ENCODE measurements around the gene TRMT10C.

Gene TRMT10C

GRCh38 chr3:101561630-101562328 lies at the start of gene TRMT10C:
Gene TRMT10C, plus strand, starts transcription at chr3:101561868. Its CDS starts 2,914 bp downstream, at chr3:101564782.
- H3K4me1 ChIP-seq (ENCODE audit: control insufficient read depth, low read depth, low read length), result peaks cover 6% of the 10 kb centered on the region
- H3K27ac ChIP-seq (ENCODE audit: low read length), result peak within 1 kb of the TSS; percentile 94
- H3K4me3 ChIP-seq (ENCODE audit: low read length), result peak within 1 kb of the TSS; percentile 99
- no peaks in the 10 kb centered on the region for H3K9me3 ChIP-seq (ENCODE audit: control insufficient read depth, low read depth, low read length)
- peak within 1 kb of the TSS; percentile 96 for H3K9ac ChIP-seq (ENCODE audit: low read length)
- H3K27me3 ChIP-seq (ENCODE audit: control insufficient read depth, insufficient read depth, low read length), result peaks cover 4% of the 10 kb centered on the region
- peaks cover 21% of the 10 kb centered on the region for H3K36me3 ChIP-seq (ENCODE audit: control insufficient read depth, low read depth, low read length)

- Histone ChIP-seq H3K36me3 (ENCODE audit: control insufficient read depth, low read depth, low read length) (no peaks in the 10 kb centered on the region), H3K4me1 (ENCODE audit: control insufficient read depth, low read depth, low read length) (peaks cover under 1% of the 10 kb centered on the region), H3K9ac (ENCODE audit: low read length) (peak overlapping the region; percentile 78), H3K9me3 (ENCODE audit: control insufficient read depth, low read depth, low read length) (no peaks in the 10 kb centered on the region), H3K27ac (ENCODE audit: low read length) (no peak overlapping the region), H3K4me3 (ENCODE audit: low read length) (peak overlapping the region; percentile 80), H3K27me3 (ENCODE audit: control insufficient read depth, insufficient read depth, low read length) (no peaks in the 10 kb centered on the region)
Measured at GRCh38 chr3:101512396-101512645, 49.3 kb upstream of the TRMT10C start.

GRCh38 chr3:101512646-101513418 lies 48.8 kb upstream of the TRMT10C start, which contains the start of gene SENP7:
Gene SENP7, minus strand, starts transcription at chr3:101513212. Its CDS starts 82 bp downstream, at chr3:101513130.
- Histone ChIP-seq H3K4me3 (ENCODE audit: low read length) (peak within 1 kb of the TSS; percentile 80), H3K36me3 (ENCODE audit: control insufficient read depth, low read depth, low read length) (no peaks in the 10 kb centered on the region), H3K9me3 (ENCODE audit: control insufficient read depth, low read depth, low read length) (no peaks in the 10 kb centered on the region), H3K27ac (ENCODE audit: low read length) (peak within 1 kb of the TSS; percentile 76), H3K9ac (ENCODE audit: low read length) (peak within 1 kb of the TSS; percentile 78), H3K27me3 (ENCODE audit: control insufficient read depth, insufficient read depth, low read length) (no peaks in the 10 kb centered on the region), H3K4me1 (ENCODE audit: control insufficient read depth, low read depth, low read length) (peaks cover 3% of the 10 kb centered on the region)

- Histone ChIP-seq H3K4me1 (ENCODE audit: control insufficient read depth, low read depth, low read length) (peaks cover 3% of the 10 kb centered on the region), H3K27me3 (ENCODE audit: control insufficient read depth, insufficient read depth, low read length) (no peaks in the 10 kb centered on the region), H3K9me3 (ENCODE audit: control insufficient read depth, low read depth, low read length) (no peaks in the 10 kb centered on the region), H3K36me3 (ENCODE audit: control insufficient read depth, low read depth, low read length) (no peaks in the 10 kb centered on the region), H3K4me3 (ENCODE audit: low read length) (peak overlapping the region; percentile 80), H3K27ac (ENCODE audit: low read length) (peak overlapping the region; percentile 76), H3K9ac (ENCODE audit: low read length) (peak overlapping the region; percentile 78)
Measured at GRCh38 chr3:101513419-101513986, 48.2 kb upstream of the TRMT10C start.

GRCh38 chr3:101518421-101518871 lies 43.2 kb upstream of the TRMT10C start:
- Histone ChIP-seq H3K9ac (ENCODE audit: low read length) (no peak overlapping the region), H3K36me3 (ENCODE audit: control insufficient read depth, low read depth, low read length) (no peaks in the 10 kb centered on the region), H3K9me3 (ENCODE audit: control insufficient read depth, low read depth, low read length) (no peaks in the 10 kb centered on the region), H3K27me3 (ENCODE audit: control insufficient read depth, insufficient read depth, low read length) (no peaks in the 10 kb centered on the region), H3K4me3 (ENCODE audit: low read length) (no peak overlapping the region), H3K27ac (ENCODE audit: low read length) (no peak overlapping the region), H3K4me1 (ENCODE audit: control insufficient read depth, low read depth, low read length) (peaks cover 3% of the 10 kb centered on the region)

GRCh38 chr3:101519685-101520365 lies 41.8 kb upstream of the TRMT10C start:
- no peaks in the 10 kb centered on the region for H3K36me3 ChIP-seq (ENCODE audit: control insufficient read depth, low read depth, low read length)
- H3K4me3 ChIP-seq (ENCODE audit: low read length), result no peak overlapping the region
- peaks cover 3% of the 10 kb centered on the region for H3K4me1 ChIP-seq (ENCODE audit: control insufficient read depth, low read depth, low read length)
- H3K9me3 ChIP-seq (ENCODE audit: control insufficient read depth, low read depth, low read length), result no peaks in the 10 kb centered on the region
- no peak overlapping the region for H3K9ac ChIP-seq (ENCODE audit: low read length)
- no peaks in the 10 kb centered on the region for H3K27me3 ChIP-seq (ENCODE audit: control insufficient read depth, insufficient read depth, low read length)
- no peak overlapping the region for H3K27ac ChIP-seq (ENCODE audit: low read length)

- no peaks in the 10 kb centered on the region for H3K36me3 ChIP-seq (ENCODE audit: control insufficient read depth, low read depth, low read length)
- no peak overlapping the region for H3K27ac ChIP-seq (ENCODE audit: low read length)
- no peaks in the 10 kb centered on the region for H3K27me3 ChIP-seq (ENCODE audit: control insufficient read depth, insufficient read depth, low read length)
- no peaks in the 10 kb centered on the region for H3K9me3 ChIP-seq (ENCODE audit: control insufficient read depth, low read depth, low read length)
- no peak overlapping the region for H3K4me3 ChIP-seq (ENCODE audit: low read length)
- H3K9ac ChIP-seq (ENCODE audit: low read length), result no peak overlapping the region
- H3K4me1 ChIP-seq (ENCODE audit: control insufficient read depth, low read depth, low read length), result peaks cover 3% of the 10 kb centered on the region
Measured at GRCh38 chr3:101521211-101521701, 40.4 kb upstream of the TRMT10C start.

- H3K4me1 ChIP-seq (ENCODE audit: control insufficient read depth, low read depth, low read length), result no peaks in the 10 kb centered on the region
- H3K9ac ChIP-seq (ENCODE audit: low read length), result no peak overlapping the region
- no peaks in the 10 kb centered on the region for H3K9me3 ChIP-seq (ENCODE audit: control insufficient read depth, low read depth, low read length)
- no peaks in the 10 kb centered on the region for H3K27me3 ChIP-seq (ENCODE audit: control insufficient read depth, insufficient read depth, low read length)
- no peaks in the 10 kb centered on the region for H3K36me3 ChIP-seq (ENCODE audit: control insufficient read depth, low read depth, low read length)
- H3K4me3 ChIP-seq (ENCODE audit: low read length), result no peak overlapping the region
- H3K27ac ChIP-seq (ENCODE audit: low read length), result no peak overlapping the region
Measured at GRCh38 chr3:101527441-101527840, 34.2 kb upstream of the TRMT10C start.

GRCh38 chr3:101527906-101528305 lies 33.8 kb upstream of the TRMT10C start:
- Histone ChIP-seq H3K36me3 (ENCODE audit: control insufficient read depth, low read depth, low read length) (no peaks in the 10 kb centered on the region), H3K4me3 (ENCODE audit: low read length) (no peak overlapping the region), H3K9me3 (ENCODE audit: control insufficient read depth, low read depth, low read length) (no peaks in the 10 kb centered on the region), H3K4me1 (ENCODE audit: control insufficient read depth, low read depth, low read length) (peaks cover 4% of the 10 kb centered on the region), H3K27ac (ENCODE audit: low read length) (no peak overlapping the region), H3K27me3 (ENCODE audit: control insufficient read depth, insufficient read depth, low read length) (no peaks in the 10 kb centered on the region), H3K9ac (ENCODE audit: low read length) (no peak overlapping the region)

- peaks cover 4% of the 10 kb centered on the region for H3K4me1 ChIP-seq (ENCODE audit: control insufficient read depth, low read depth, low read length)
- H3K9me3 ChIP-seq (ENCODE audit: control insufficient read depth, low read depth, low read length), result no peaks in the 10 kb centered on the region
- H3K36me3 ChIP-seq (ENCODE audit: control insufficient read depth, low read depth, low read length), result no peaks in the 10 kb centered on the region
- H3K27ac ChIP-seq (ENCODE audit: low read length), result no peak overlapping the region
- no peak overlapping the region for H3K9ac ChIP-seq (ENCODE audit: low read length)
- H3K27me3 ChIP-seq (ENCODE audit: control insufficient read depth, insufficient read depth, low read length), result no peaks in the 10 kb centered on the region
- H3K4me3 ChIP-seq (ENCODE audit: low read length), result no peak overlapping the region
Measured at GRCh38 chr3:101529816-101530685, 31.6 kb upstream of the TRMT10C start.
